HEK293T (cell line): ENCODE data around the gene LIME1.

Experiments
- ARNT ChIP-seq: fragments of 450-650 bp; IDR thresholded peaks from 2 replicates; pipeline ENCODE4 v1.6.1; 2017; ENCODE audit warnings: mild to moderate bottlenecking
- BHLHE40 ChIP-seq: fragments of 450-650 bp; IDR thresholded peaks from 2 replicates; pipeline ENCODE4 v1.6.1; 2016; ENCODE audit warnings: mild to moderate bottlenecking, moderate library complexity, borderline replicate concordance
- CTBP1 ChIP-seq: fragments of 450-650 bp; IDR thresholded peaks from 2 replicates; pipeline ENCODE4 v1.6.1; 2016; ENCODE audit warnings: borderline replicate concordance
- ELF4 ChIP-seq: fragments of 450-650 bp; IDR thresholded peaks from 2 replicates; pipeline ENCODE4 v1.6.1; 2017; ENCODE audit warnings: antibody characterized with exemption
- FOXA1 ChIP-seq: fragments of 450-650 bp; IDR thresholded peaks from 2 replicates; pipeline ENCODE4 v1.6.1; 2016; ENCODE audit warnings: mild to moderate bottlenecking
- FOXK2 ChIP-seq: fragments of 450-650 bp; IDR thresholded peaks from 2 replicates; pipeline ENCODE4 v1.6.1; 2016; ENCODE audit warnings: mild to moderate bottlenecking
- NFRKB ChIP-seq: fragments of 450-650 bp; IDR thresholded peaks from 2 replicates; pipeline ENCODE4 v1.6.1; 2016; ENCODE audit warnings: mild to moderate bottlenecking, moderate library complexity
- PKNOX1 ChIP-seq: fragments of 450-650 bp; IDR thresholded peaks from 2 replicates; pipeline ENCODE4 v1.6.1; 2016
- SP1 ChIP-seq: fragments of 450-650 bp; IDR thresholded peaks from 2 replicates; pipeline ENCODE4 v1.6.1; 2017
- SUZ12 ChIP-seq: fragments of 450-650 bp; IDR thresholded peaks from 2 replicates; pipeline ENCODE4 v1.6.1; 2016; ENCODE audit warnings: mild to moderate bottlenecking
- TARDBP ChIP-seq: fragments of 450-650 bp; IDR thresholded peaks from 2 replicates; pipeline ENCODE4 v1.6.1; 2016
- ZNF384 ChIP-seq: fragments of 450-650 bp; IDR thresholded peaks from 2 replicates; pipeline ENCODE4 v1.6.1; 2016

- TF ChIP-seq SUZ12 (no peak), ELF4 (no peak), ARNT (no peak), FOXA1 (no peak), TARDBP (no peak), CTBP1 (no peak), NFRKB (no peak), FOXK2 (no peak), SP1 (no peak), ZNF384 (no peak), BHLHE40 (no peak), PKNOX1 (no peak)
These were observed 41.7 kb downstream of the LIME1 start for GRCh38 chr20:63778034-63778752.
